ENCODE results near the gene C8B.

The C8B gene

GRCh38 chr1:56968878-56969495, 3.2 kb upstream of the C8B start:
- DNase-seq: no peak

- no peak for DNase-seq
Measured at GRCh38 chr1:56967900-56968832, 2.4 kb upstream of the C8B start.

DNA sequence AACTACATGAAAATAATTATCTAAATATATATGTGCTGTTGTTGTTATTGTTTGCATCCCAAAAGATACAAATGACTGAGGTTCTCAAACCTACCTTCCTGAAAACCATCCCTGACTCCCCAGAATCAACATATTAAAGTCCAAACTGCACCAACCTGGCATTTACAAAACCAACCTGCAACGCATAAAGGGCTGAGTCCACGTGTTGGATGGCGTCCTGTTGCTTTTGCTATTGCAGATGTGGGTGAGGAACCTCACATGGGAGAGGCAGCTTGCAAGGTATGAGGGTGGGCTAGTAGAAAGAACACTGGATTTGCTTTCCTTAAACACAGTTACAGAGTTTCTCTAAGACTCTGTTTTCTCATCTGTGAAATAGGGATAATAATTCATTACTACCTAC, 1.5 kb upstream of the C8B start:
- no peak for DNase-seq

DNA sequence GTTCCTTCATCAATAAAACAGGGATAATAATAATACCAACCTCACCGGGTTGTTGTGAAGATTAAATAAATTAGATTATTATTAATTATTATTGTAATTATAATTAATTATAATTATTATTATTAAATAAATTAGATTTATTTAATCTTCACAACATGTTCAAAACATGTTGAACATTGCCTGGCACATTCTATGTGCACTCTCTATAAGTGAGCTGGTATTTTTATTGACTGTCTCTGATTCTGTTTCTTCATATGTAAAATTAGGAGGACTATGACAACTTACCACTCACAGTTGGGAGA, 834 bp upstream of the C8B start:
- DNase-seq: no peak

DNA sequence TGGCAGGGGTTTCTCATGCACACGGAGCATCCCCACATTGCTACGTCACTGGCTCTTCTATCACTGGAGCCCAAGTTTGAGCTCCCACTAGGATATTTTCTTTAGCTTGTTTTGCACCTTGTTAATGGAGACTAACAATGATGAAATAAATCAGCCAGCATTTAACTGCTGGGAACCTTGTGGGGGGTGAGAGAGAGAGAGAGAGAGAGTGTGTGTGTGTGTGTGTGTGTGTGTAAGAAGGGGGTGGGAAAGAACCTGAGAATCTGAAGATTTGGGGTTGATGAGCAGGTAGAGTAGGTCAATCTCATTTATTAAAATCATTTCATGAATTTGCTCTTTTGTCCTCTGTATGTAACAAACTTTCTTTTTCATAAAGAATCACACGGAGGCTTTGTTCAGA, 624 bp downstream of the C8B start:
- no peak for DNase-seq

- DNase-seq: no peak
Measured at GRCh38 chr1:56964349-56965017, 1.3 kb downstream of the C8B start.

DNA sequence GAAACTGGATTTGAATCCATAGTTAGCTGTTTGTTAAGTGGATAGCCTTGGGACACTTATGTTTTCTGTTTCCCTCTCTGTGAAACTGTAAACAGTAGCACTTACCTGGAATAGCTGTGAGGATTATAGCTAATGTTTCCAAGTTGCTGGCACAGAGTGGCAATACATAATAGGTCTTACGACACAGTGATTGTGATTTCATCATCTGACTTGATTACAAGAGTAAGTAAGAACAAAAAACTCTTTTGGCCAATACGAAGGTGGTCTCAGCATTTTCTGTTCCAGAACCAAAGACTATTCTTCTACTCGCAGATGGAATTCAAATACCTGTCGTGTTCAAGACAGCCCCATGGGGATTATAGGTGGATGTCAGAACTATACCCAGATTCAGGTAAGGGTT, 2.1 kb downstream of the C8B start:
- DNase-seq: no peak

- no peak for DNase-seq
Measured at GRCh38 chr1:56961426-56961825, 4.4 kb downstream of the C8B start.

DNA sequence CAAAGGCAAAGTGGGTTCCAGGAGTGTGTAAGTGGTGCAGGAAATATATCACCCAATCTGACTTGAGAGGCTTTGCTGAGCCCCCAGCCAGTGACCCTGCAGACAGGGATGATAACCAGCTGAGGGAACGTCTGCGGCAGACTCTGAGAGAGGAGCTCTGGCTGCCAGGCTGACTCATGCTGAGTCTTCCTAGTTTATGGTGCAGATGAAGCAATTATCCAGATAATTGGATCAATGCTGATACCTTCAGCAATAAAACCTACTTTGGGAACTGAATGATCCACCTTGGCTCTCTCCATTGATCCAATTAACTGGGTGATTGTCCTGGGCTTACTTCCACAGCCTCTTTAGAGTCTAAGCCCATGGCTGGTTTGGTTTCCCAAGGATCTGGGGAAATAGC, 7.3 kb downstream of the C8B start:
- DNase-seq: no peak

- DNase-seq: no peak
Measured at GRCh38 chr1:56957931-56958330, 7.9 kb downstream of the C8B start.

GRCh38 chr1:56954664-56955063, 11.2 kb downstream of the C8B start:
- no peak for DNase-seq

DNA sequence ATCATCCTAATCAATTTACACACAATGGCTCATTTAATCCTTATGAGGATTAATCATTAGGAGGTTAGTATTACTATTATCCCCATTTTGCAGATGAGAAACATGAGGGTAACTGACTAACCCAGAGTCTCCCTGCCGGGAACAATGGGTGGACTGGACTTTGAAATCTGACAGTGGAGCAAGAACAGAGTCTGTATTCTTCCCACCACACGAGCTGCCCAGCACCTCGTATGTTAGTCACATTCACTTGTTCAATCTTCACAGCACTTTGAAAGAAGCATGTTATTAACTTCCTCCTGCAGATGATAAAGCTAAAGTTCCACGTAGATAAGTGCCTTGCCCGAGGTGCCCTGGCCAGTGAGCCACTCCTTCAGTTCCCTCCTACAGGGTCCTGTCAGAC, 12.4 kb downstream of the C8B start:
- DNase-seq: no peak

DNA sequence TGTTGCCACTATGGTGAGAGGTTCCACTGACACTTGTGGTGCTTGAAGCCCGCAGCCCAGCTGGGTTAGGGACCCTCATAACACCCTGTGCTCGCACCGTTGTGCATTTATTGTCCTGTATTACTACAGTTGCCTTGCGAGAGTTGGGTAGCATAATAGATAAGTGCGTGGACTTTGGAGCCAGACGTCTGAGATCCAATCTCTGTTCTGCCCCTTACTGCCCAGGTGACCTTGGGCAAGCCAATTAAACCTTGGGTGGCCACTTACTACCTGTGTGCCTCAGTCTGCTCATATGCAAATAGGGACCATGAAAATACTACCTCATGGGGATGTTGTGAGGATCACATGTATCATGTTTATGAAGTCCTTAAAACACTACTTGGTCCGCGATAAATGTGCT, 13.3 kb downstream of the C8B start:
- DNase-seq: no peak

DNA sequence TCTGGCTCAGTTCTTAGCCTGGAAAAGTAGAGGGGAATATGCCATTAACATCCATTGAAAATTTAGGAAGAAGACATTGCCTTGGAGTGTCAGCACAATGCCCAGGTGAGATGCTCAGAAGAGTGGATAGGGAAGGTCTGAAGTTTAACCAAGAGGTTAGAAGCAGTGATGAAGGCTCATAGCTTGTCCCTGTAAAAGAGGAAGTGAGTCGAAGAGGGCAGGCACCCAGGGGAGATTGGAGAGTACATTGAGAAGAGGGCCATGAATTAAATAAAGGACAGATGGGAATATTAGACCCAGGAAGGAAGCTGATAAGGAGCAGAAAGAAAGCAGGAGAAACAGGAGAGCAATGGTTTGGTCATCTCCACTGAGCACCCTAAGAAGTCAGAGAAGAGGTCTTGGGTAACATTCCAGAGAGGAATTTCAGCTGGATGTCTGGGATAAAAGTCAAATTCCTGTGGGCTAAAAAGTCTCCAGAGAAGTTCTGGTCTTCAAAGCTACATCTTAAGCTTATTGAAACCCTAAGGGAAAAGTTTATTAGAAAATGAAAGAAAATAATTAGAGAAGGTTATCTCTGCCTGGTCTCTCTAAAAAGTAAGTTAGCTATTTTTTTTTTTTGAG, 17.3 kb downstream of the C8B start:
- DNase-seq: no peak

DNA sequence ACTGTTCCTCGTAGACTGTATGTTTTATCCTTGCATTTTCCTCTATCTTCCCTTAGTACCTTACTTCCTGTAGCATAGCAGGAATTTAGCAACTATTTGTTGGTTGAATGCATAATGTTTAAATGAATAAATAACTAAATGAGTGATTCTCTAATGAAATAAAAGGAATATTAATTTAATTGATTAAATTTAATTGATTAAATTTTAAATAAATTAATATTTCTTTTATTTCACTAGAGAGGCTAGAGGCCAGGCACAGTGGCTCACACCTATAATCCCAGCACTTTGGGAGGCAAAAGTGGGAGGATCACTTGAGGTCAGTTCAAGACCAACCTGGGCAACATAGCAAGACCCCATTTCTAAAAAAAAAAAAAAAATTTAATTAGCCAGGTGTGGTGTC, 25.8 kb downstream of the C8B start:
- no peak for DNase-seq

- no peak for DNase-seq
Measured at GRCh38 chr1:56939209-56939608, 26.6 kb downstream of the C8B start.

DNA sequence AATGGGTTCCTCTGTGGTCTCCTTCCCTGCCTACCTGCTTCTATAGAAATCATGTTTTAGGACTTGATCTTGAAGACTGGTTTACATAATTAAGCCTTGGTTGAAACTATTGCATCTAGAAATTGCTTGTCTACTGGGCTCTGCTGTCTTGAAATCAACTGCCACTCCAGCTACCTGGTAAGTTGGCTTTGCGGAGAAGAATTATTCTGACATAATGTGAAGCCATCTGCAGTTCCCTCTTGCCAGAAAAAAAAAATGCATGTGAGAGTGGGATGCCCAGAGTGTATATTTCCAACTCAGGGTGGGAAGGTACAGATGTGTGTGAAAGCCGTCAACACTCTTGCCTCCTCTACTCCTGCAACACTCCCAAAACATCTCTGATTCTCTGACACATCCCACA, 27.2 kb downstream of the C8B start:
- no peak for DNase-seq

- DNase-seq: no peak
Measured at GRCh38 chr1:56934430-56935060, 31.3 kb downstream of the C8B start.

DNA sequence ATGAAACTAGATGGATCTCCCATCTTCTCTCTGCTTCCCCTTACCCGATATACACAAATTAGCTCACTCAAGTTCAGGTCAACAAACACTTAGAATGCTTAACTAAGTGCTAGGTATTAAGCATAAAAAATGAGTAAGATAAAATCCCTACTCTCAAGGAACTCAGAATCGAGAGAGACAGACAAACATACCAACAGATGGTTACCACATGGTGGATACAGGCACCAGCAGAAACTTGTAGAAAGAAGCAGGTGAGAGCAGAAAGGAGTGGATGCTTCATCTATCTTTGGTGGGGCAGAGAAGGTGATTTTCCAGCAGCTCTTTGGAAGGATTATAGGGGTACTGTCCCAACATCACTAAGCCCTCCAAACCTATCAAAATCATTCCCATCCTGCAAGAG, 32.2 kb downstream of the C8B start:
- no peak for DNase-seq

GRCh38 chr1:56933161-56933560, 32.7 kb downstream of the C8B start:
- no peak for DNase-seq

GRCh38 chr1:56931686-56932085, 34.1 kb downstream of the C8B start:
- DNase-seq: no peak

DNA sequence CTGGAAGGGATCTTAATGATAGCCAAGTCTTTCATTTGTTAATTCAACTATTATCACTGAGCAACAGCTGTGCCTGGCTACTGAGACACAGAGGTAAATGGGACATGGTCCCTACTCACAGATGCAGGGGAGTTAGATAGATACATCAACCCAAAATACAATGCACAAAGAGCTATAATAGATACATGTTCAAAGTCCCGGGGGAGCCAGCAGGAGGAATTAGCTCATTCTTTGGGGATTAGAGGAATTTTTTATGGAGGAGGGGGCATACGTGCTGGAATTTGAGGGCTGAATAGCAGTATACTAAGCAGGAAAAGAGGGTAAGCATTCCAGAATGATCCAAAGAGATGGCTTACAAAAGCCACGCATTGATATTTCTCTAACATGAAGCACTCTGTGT, 34.6 kb downstream of the C8B start:
- no peak for DNase-seq

GRCh38 chr1:56929492-56929891, 36.3 kb downstream of the C8B start:
- DNase-seq: no peak
